Large intestine (tissue), 3 donors: ENCODE results near the gene CA12. TPM values are rescaled to one million over a fixed set of nuclear protein-coding genes. Genes with fewer than 3 reads are reported as not detected.
"Not testable (repeated sequence)": the region's sequence is repeated elsewhere in the genome, so short reads cannot be mapped to it uniquely, and the experiment has no call there.

ENCODE experiments used
- DNase-seq, 2 donors: peaks; one replicate each; pipeline versions ENCODE4 v3.0.0 to v3.0.0-alpha.2; 2013
- H3K27ac ChIP-seq: one replicate; pipeline ENCODE4 v1.5.1; 2013; ENCODE audit warnings: low read length
- H3K27me3 ChIP-seq: 2 replicates; pipeline ENCODE4 v1.6.1; 2013; ENCODE audit warnings: low read length; ENCODE audit not compliant: control insufficient read depth, insufficient read depth
- H3K36me3 ChIP-seq: 2 replicates; pipeline ENCODE4 v1.6.1; 2013; ENCODE audit warnings: low read length; ENCODE audit not compliant: control insufficient read depth, insufficient read depth
- H3K4me1 ChIP-seq: one replicate; pipeline ENCODE4 v1.6.1; 2013; ENCODE audit warnings: low read length; ENCODE audit not compliant: control insufficient read depth, insufficient read depth
- H3K4me3 ChIP-seq: one replicate; pipeline ENCODE4 v1.5.1; 2013; ENCODE audit warnings: low read length
- H3K9me3 ChIP-seq: one replicate; pipeline ENCODE4 v1.6.1; 2013; ENCODE audit warnings: mild to moderate bottlenecking, low read depth, low read length, moderate library complexity; ENCODE audit not compliant: control insufficient read depth
- WGBS: methylation state at CpG from one replicate; pipeline ENCODE4 v1.1.5; 2013; ENCODE audit warnings: low lambda C conversion rate; ENCODE audit not compliant: insufficient coverage; 5-methylcytosine and 5-hydroxymethylcytosine counted together
- polyA plus RNA-seq: library from polyadenylated mRNA; unstranded; fragments of 120-200 nt; gene quantifications from one replicate; pipeline ENCODE4 v1.2.1, GENCODE V29; 2013

CA12 gene
- polyA plus RNA-seq, 1 donor = 1.0 TPM

GRCh38 chr15:63327648-63328421, 53.8 kb downstream of the CA12 start:
- Histone ChIP-seq H3K4me3 (no peak overlapping the region), H3K36me3 (no peaks in the 10 kb centered on the region), H3K27me3 (no peaks in the 10 kb centered on the region), H3K9me3 (no peaks in the 10 kb centered on the region), H3K4me1 (no peaks in the 10 kb centered on the region), H3K27ac (no peak overlapping the region)
- no CpG with 5 or more reads among the region's 12 CpGs for WGBS
- no peak for DNase-seq

GRCh38 chr15:63324770-63325169, 56.9 kb downstream of the CA12 start:
- no peak overlapping the region for H3K27ac ChIP-seq
- DNase-seq = no peak
- H3K36me3 ChIP-seq = no peaks in the 10 kb centered on the region
- H3K4me1 ChIP-seq = no peaks in the 10 kb centered on the region
- no peak overlapping the region for H3K4me3 ChIP-seq
- H3K27me3 ChIP-seq = no peaks in the 10 kb centered on the region
- WGBS = no CpG with 5 or more reads among the region's 7 CpGs
- H3K9me3 ChIP-seq = peaks cover 4% of the 10 kb centered on the region

DNA sequence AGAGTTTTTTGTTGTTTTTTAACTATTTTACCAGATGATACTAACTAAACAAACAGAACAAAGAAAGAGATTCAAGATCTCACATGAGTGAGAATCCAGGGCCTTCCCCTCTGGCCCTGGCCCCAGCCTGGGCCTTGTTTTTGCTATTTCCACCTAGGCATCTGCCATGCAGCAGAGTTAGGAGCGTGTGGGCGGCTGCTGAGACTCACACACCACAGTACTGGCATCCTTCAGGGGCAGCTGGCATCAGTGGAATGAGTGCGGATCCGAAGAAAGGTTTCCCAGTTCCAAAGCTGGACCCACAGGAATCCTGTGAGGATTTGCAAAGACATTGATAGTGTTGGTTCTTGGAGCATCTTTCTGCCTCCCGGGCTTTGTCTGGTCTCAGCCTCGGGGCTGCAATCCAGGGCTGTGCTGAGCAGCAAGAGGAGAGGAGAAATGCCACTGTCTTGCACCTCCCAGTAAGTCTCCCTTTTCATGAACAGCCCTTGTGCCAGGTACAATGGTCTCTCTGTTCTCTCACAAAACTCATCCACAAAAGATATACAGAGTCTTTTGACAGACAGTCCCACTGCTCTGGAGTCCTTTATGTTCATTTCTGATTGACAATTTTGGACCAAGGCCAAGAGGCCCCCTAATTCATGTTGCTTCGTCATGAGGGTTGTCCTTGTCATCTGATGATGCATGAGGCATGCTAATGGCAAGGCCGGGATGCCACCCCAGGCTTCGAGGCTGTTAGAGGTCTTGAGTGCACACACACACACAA, 57.7 kb downstream of the CA12 start:
- Histone ChIP-seq H3K27ac (no peak overlapping the region), H3K4me3 (no peak overlapping the region), H3K27me3 (no peaks in the 10 kb centered on the region), H3K4me1 (no peaks in the 10 kb centered on the region), H3K36me3 (no peaks in the 10 kb centered on the region), H3K9me3 (peaks cover 4% of the 10 kb centered on the region)
- DNase-seq = no peak
- WGBS = no CpG with 5 or more reads among the region's 9 CpGs

- peaks cover 4% of the 10 kb centered on the region for H3K9me3 ChIP-seq
- peak in 1 of 2 donors; percentile 11 for DNase-seq
- no peak overlapping the region for H3K4me3 ChIP-seq
- H3K4me1 ChIP-seq = no peaks in the 10 kb centered on the region
- no CpG with 5 or more reads among the region's 4 CpGs for WGBS
- H3K36me3 ChIP-seq = no peaks in the 10 kb centered on the region
- no peaks in the 10 kb centered on the region for H3K27me3 ChIP-seq
- H3K27ac ChIP-seq = no peak overlapping the region
Measured at GRCh38 chr15:63322541-63322940, 59.1 kb downstream of the CA12 start.

DNA sequence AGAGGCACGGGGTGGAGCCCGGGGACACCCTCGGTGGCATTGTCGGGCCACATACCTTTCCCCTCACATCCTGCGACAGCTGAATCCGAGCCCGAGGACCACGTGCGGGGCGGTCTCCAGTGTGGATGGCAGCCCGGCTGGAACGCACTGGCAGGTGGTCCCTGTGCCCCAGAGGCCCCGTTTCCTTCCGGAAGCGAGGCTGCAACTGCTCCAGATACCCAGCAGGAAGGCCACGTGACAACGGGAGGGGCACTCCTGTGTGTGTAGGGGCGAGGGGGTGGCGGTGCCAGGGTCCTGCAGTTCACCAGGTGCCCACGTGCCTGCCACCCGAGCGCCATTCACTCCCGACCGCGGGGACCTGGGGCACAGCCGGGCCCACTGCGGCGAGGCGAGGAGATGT, 60.2 kb downstream of the CA12 start:
- no peak for DNase-seq
- Histone ChIP-seq H3K4me1 (no peaks in the 10 kb centered on the region), H3K9me3 (peaks cover 4% of the 10 kb centered on the region), H3K36me3 (no peaks in the 10 kb centered on the region), H3K27me3 (no peaks in the 10 kb centered on the region), H3K27ac (no peak overlapping the region), H3K4me3 (no peak overlapping the region)
- no CpG with 5 or more reads among the region's 29 CpGs for WGBS

GRCh38 chr15:63320981-63321380, 60.7 kb downstream of the CA12 start:
- not testable (repeated sequence) for H3K4me3 ChIP-seq, DNase-seq, H3K27me3 ChIP-seq, H3K9me3 ChIP-seq, H3K36me3 ChIP-seq, H3K4me1 ChIP-seq, H3K27ac ChIP-seq
- no CpG with 5 or more reads among the region's 11 CpGs for WGBS

DNA sequence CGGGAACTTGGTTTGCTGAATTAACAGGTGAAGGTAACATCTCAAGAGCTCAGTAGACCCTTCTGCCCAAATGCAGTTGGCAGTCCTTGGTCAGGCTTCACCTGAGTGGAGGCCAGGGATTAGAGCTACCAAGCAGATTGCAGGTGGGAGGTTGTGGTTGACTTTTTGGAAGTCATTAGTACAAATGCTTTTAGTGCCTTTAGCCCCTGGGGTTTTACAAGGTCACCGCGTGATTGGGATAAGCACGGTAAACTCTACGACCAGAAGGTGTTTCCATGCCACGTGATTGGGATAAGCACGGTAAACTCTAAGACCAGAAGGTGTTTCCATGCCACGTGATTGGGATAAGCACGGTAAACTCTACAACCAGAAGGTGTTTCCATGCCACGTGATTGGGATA, 61.2 kb downstream of the CA12 start:
- H3K4me3 ChIP-seq, H3K27me3 ChIP-seq, H3K4me1 ChIP-seq, DNase-seq, H3K9me3 ChIP-seq, H3K27ac ChIP-seq, H3K36me3 ChIP-seq: not testable (repeated sequence)
- no CpG with 5 or more reads among the region's 10 CpGs for WGBS

DNA sequence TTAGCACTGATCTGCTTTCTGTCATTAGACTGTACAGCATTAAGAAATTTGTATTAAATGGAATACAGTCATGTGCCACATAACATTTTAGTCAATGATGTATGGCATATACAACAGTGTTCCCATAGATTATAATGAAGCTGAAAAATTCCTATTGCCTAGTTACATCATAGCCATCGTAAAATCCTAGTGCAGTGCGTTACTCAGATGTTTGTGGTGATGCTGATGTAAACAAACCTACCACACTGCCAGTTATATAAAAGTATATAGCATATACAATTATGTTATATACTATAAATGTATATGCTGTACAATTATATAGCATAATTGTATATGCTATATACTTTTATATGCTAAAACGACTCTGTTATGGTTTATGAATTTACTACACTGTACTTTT, 62.6 kb downstream of the CA12 start:
- WGBS = 88% methylated on average over 1 of the region's 3 CpGs

DNA sequence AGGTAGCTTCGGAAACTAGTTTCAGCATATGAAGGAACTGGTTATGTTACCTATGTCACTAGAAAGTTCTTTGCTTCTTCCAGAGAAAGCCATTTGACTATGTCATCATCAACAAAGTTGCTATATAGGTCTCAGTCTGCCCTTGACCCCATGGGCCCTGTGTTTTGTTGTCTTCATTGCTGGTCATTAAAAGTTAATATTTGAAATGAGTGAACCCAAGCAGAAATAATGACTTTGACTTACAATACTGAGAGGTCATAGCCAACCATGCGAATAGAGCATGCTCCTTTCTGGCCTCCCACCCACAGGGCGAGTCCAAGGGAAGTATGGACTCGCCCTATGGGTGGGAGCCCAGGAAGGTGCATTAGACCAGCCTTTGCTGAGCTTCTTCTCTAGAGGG, 63.3 kb downstream of the CA12 start:
- Histone ChIP-seq H3K27ac (no peak overlapping the region), H3K4me3 (no peak overlapping the region), H3K27me3 (no peaks in the 10 kb centered on the region), H3K36me3 (no peaks in the 10 kb centered on the region), H3K4me1 (no peaks in the 10 kb centered on the region), H3K9me3 (peaks cover 4% of the 10 kb centered on the region)
- WGBS = no CpG with 5 or more reads among the region's 4 CpGs
- DNase-seq = peak in 1 of 2 donors; percentile 9

More for the DNA sequence above, 62.6 kb downstream of the CA12 start:
- Histone ChIP-seq H3K27me3 (no peaks in the 10 kb centered on the region), H3K27ac (no peak overlapping the region), H3K9me3 (peaks cover 4% of the 10 kb centered on the region), H3K4me1 (no peaks in the 10 kb centered on the region), H3K36me3 (no peaks in the 10 kb centered on the region), H3K4me3 (no peak overlapping the region)
- DNase-seq = no peak

- H3K27ac ChIP-seq = no peak overlapping the region
- no peaks in the 10 kb centered on the region for H3K9me3 ChIP-seq
- no peak overlapping the region for H3K4me3 ChIP-seq
- DNase-seq = no peak
- H3K4me1 ChIP-seq = no peaks in the 10 kb centered on the region
- no peaks in the 10 kb centered on the region for H3K36me3 ChIP-seq
- H3K27me3 ChIP-seq = no peaks in the 10 kb centered on the region
- no CpG with 5 or more reads among the region's 2 CpGs for WGBS
Measured at GRCh38 chr15:63314409-63314808, 67.2 kb downstream of the CA12 start.
